BLaER1 treated with 17β-estradiol and CSF1 and Interleukin-3, amounts not matched to agents 10 nM and 100 nM (cell line): ENCODE data around the gene PI4KA.

Experiments used
- H3K27ac ChIP-seq, 11 experiments: shearing (Covaris generic); formaldehyde crosslinking; 2 replicates each; pipeline ENCODE4 v1.8.1; 2022
- H3K27me3 ChIP-seq, 11 experiments: shearing (Covaris generic); formaldehyde crosslinking; 2 replicates each; pipeline ENCODE4 v1.8.1; 2022
- H3K36me3 ChIP-seq, 11 experiments: shearing (Covaris generic); formaldehyde crosslinking; 2 replicates each; pipeline ENCODE4 v1.8.1; 2022
- H3K4me1 ChIP-seq, 10 experiments: shearing (Covaris generic); formaldehyde crosslinking; 2 replicates each; pipeline ENCODE4 v1.8.1; 2022
- H3K4me2 ChIP-seq, 11 experiments: shearing (Covaris generic); formaldehyde crosslinking; 2 replicates each; pipeline ENCODE4 v1.8.1; 2022
- H3K4me3 ChIP-seq, 10 experiments: shearing (Covaris generic); formaldehyde crosslinking; 2 replicates each; pipeline ENCODE4 v1.8.1; 2022
- H3K9ac ChIP-seq, 11 experiments: shearing (Covaris generic); formaldehyde crosslinking; 2 replicates each; pipeline ENCODE4 v1.8.1; 2022
- H3K9me3 ChIP-seq, 11 experiments: shearing (Covaris generic); formaldehyde crosslinking; replicated peaks in 1 of 11; 2 replicates each; pipeline ENCODE4 v1.8.1; 2022
- H4K20me1 ChIP-seq, 11 experiments: shearing (Covaris generic); formaldehyde crosslinking; 2 replicates each; pipeline ENCODE4 v1.8.1; 2022
- Cebpa-rat ChIP-seq, 11 experiments: shearing (Covaris generic); IDR thresholded peaks; 2 replicates each; pipeline ENCODE4 v1.8.1; 2022

Gene PI4KA

GRCh38 chr22:20882855-20883254 is 24.2 kb upstream of the PI4KA start:
- no peak overlapping the region for H3K4me2 ChIP-seq
- no peak overlapping the region for H3K27ac ChIP-seq
- peaks cover 70 to 100% (median 78%) of the 10 kb centered on the region in 11 experiments for H3K36me3 ChIP-seq
- H3K4me3 ChIP-seq: no peak overlapping the region
- peaks cover 0 to 31% (median 0%) of the 10 kb centered on the region in 11 experiments; a peak in 6 of 22 replicates for H4K20me1 ChIP-seq
- no peaks in the 10 kb centered on the region for H3K4me1 ChIP-seq
- no peaks in the 10 kb centered on the region for H3K27me3 ChIP-seq
- no peak overlapping the region for H3K9ac ChIP-seq
- no peak for TF ChIP-seq Cebpa-rat (IDR thresholded peaks at IDR 0.05)
- no peaks in the 10 kb centered on the region for H3K9me3 ChIP-seq

GRCh38 chr22:20881869-20882815 is 23.5 kb upstream of the PI4KA start:
- Histone ChIP-seq H4K20me1 (peaks cover 0 to 31% (median 0%) of the 10 kb centered on the region in 11 experiments; a peak in 6 of 22 replicates), H3K4me2 (no peak overlapping the region), H3K36me3 (peaks cover 66 to 100% (median 78%) of the 10 kb centered on the region in 11 experiments)

GRCh38 chr22:20881231-20881630 is 22.6 kb upstream of the PI4KA start:
- H3K27ac ChIP-seq: no peak overlapping the region
- H3K9me3 ChIP-seq: no peaks in the 10 kb centered on the region
- H3K4me2 ChIP-seq: no peak overlapping the region

More at GRCh38 chr22:20881869-20882815, 23.5 kb upstream of the PI4KA start:
- Histone ChIP-seq H3K27ac (no peak overlapping the region), H3K27me3 (no peaks in the 10 kb centered on the region), H3K9me3 (no peaks in the 10 kb centered on the region), H3K9ac (no peak overlapping the region), H3K4me3 (no peak overlapping the region), H3K4me1 (no peaks in the 10 kb centered on the region)
- TF ChIP-seq Cebpa-rat (IDR thresholded peaks at IDR 0.05): no peak

GRCh38 chr22:20877715-20878114 is 19.1 kb upstream of the PI4KA start:
- H3K4me2 ChIP-seq: no peak overlapping the region
- H3K9me3 ChIP-seq: no peaks in the 10 kb centered on the region
- peaks cover 46 to 100% (median 67%) of the 10 kb centered on the region in 11 experiments for H3K36me3 ChIP-seq
- peaks cover 0 to 11% (median 0%) of the 10 kb centered on the region in 10 experiments; a peak in 4 of 20 replicates for H3K4me1 ChIP-seq
- no peak overlapping the region for H3K27ac ChIP-seq
- H4K20me1 ChIP-seq: peaks cover 0 to 21% (median 0%) of the 10 kb centered on the region in 11 experiments; a peak in 4 of 22 replicates
- H3K27me3 ChIP-seq: no peaks in the 10 kb centered on the region
- H3K4me3 ChIP-seq: no peak overlapping the region
- no peak overlapping the region for H3K9ac ChIP-seq
- TF ChIP-seq Cebpa-rat (IDR thresholded peaks at IDR 0.05): no peak

More at GRCh38 chr22:20881231-20881630, 22.6 kb upstream of the PI4KA start:
- Histone ChIP-seq H3K4me3 (no peak overlapping the region), H3K9ac (no peak overlapping the region), H3K36me3 (peaks cover 57 to 100% (median 73%) of the 10 kb centered on the region in 11 experiments), H3K27me3 (no peaks in the 10 kb centered on the region), H4K20me1 (peaks cover 0 to 32% (median 0%) of the 10 kb centered on the region in 11 experiments; a peak in 6 of 22 replicates), H3K4me1 (peaks cover 0 to 7% (median 0%) of the 10 kb centered on the region in 10 experiments; a peak in 4 of 20 replicates)
- no peak for TF ChIP-seq Cebpa-rat (IDR thresholded peaks at IDR 0.05)

- H3K4me3 ChIP-seq: no peak overlapping the region
- H3K9me3 ChIP-seq: no peaks in the 10 kb centered on the region
- H3K9ac ChIP-seq: no peak overlapping the region
- H3K4me1 ChIP-seq: peaks cover 0 to 11% (median 0%) of the 10 kb centered on the region in 10 experiments; a peak in 4 of 20 replicates
- no peak overlapping the region for H3K4me2 ChIP-seq
- no peak for TF ChIP-seq Cebpa-rat (IDR thresholded peaks at IDR 0.05)
- H3K36me3 ChIP-seq: peaks cover 39 to 100% (median 62%) of the 10 kb centered on the region in 11 experiments
- peaks cover 0 to 6% (median 0%) of the 10 kb centered on the region in 11 experiments; a peak in 2 of 22 replicates for H4K20me1 ChIP-seq
- no peaks in the 10 kb centered on the region for H3K27me3 ChIP-seq
- no peak overlapping the region for H3K27ac ChIP-seq
Observed at GRCh38 chr22:20875296-20875695, 16.7 kb upstream of the PI4KA start.

GRCh38 chr22:20873214-20873613 is 14.6 kb upstream of the PI4KA start:
- Histone ChIP-seq H3K9ac (no peak overlapping the region), H4K20me1 (peaks cover 0 to 10% (median 0%) of the 10 kb centered on the region in 11 experiments; a peak in 1 of 22 replicates), H3K27ac (no peak overlapping the region), H3K4me2 (no peak overlapping the region), H3K27me3 (no peaks in the 10 kb centered on the region), H3K4me1 (peaks cover 0 to 17% (median 7%) of the 10 kb centered on the region in 10 experiments; a peak in 11 of 20 replicates), H3K9me3 (no peaks in the 10 kb centered on the region), H3K4me3 (no peak overlapping the region), H3K36me3 (peaks cover 47 to 99% (median 77%) of the 10 kb centered on the region in 11 experiments)
- TF ChIP-seq Cebpa-rat (IDR thresholded peaks at IDR 0.05): no peak

GRCh38 chr22:20869234-20869633 is 10.6 kb upstream of the PI4KA start:
- H3K4me1 ChIP-seq: peaks cover 21 to 47% (median 24%) of the 10 kb centered on the region in 10 experiments
- H3K4me2 ChIP-seq: peak overlapping the region in 1 of 11 experiments; percentile 94; a peak in 1 of 22 replicates
- H3K27me3 ChIP-seq: no peaks in the 10 kb centered on the region
- no peak overlapping the region for H3K9ac ChIP-seq
- no peak overlapping the region for H3K4me3 ChIP-seq
- no peak overlapping the region for H3K27ac ChIP-seq
- H4K20me1 ChIP-seq: peaks cover 0 to 32% (median 10%) of the 10 kb centered on the region in 11 experiments; a peak in 11 of 22 replicates
- H3K36me3 ChIP-seq: peaks cover 35 to 88% (median 64%) of the 10 kb centered on the region in 11 experiments
- TF ChIP-seq Cebpa-rat (IDR thresholded peaks at IDR 0.05): no peak
- H3K9me3 ChIP-seq: no peaks in the 10 kb centered on the region

- Histone ChIP-seq H3K9ac (peak overlapping the region in 5 of 11 experiments; percentile 46 to 68 (median 55); a peak in 6 of 22 replicates), H3K36me3 (peaks cover 30 to 89% (median 66%) of the 10 kb centered on the region in 11 experiments), H4K20me1 (peaks cover 0 to 40% (median 14%) of the 10 kb centered on the region in 11 experiments; a peak in 12 of 22 replicates), H3K4me2 (peak overlapping the region in 6 of 11 experiments; percentile 38 to 94 (median 68); a peak in 8 of 22 replicates), H3K4me3 (no peak overlapping the region), H3K27me3 (no peaks in the 10 kb centered on the region), H3K27ac (peak overlapping the region in 5 of 11 experiments; percentile 65 to 78 (median 66); a peak in 8 of 22 replicates), H3K4me1 (peaks cover 21 to 57% (median 26%) of the 10 kb centered on the region in 10 experiments), H3K9me3 (no peaks in the 10 kb centered on the region)
- no peak for TF ChIP-seq Cebpa-rat (IDR thresholded peaks at IDR 0.05)
Observed at GRCh38 chr22:20868025-20868962, 9.7 kb upstream of the PI4KA start.
